Hepatocyte (in vitro differentiated cells): ENCODE data around the gene HECTD4.

ENCODE experiments used
- EZH2 ChIP-seq: fragments of 200-600 bp; sonication (generic); IDR thresholded peaks from 2 replicates; pipeline ENCODE4 v1.6.1; 2016; ENCODE audit warnings: antibody characterized with exemption, mild to moderate bottlenecking, borderline replicate concordance
- TF ChIP-seq, protein P1 (sequence below): fragments of 200-600 bp; sonication (generic); IDR thresholded peaks from 2 replicates; pipeline ENCODE4 v1.5.1; 2016; ENCODE audit warnings: antibody characterized with exemption, mild to moderate bottlenecking; ENCODE audit not compliant: poor library complexity

- TF ChIP-seq, protein P1, sequence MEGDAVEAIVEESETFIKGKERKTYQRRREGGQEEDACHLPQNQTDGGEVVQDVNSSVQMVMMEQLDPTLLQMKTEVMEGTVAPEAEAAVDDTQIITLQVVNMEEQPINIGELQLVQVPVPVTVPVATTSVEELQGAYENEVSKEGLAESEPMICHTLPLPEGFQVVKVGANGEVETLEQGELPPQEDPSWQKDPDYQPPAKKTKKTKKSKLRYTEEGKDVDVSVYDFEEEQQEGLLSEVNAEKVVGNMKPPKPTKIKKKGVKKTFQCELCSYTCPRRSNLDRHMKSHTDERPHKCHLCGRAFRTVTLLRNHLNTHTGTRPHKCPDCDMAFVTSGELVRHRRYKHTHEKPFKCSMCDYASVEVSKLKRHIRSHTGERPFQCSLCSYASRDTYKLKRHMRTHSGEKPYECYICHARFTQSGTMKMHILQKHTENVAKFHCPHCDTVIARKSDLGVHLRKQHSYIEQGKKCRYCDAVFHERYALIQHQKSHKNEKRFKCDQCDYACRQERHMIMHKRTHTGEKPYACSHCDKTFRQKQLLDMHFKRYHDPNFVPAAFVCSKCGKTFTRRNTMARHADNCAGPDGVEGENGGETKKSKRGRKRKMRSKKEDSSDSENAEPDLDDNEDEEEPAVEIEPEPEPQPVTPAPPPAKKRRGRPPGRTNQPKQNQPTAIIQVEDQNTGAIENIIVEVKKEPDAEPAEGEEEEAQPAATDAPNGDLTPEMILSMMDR, result no peak
- no peak for TF ChIP-seq EZH2
These were observed 27.6 kb upstream of the HECTD4 start for GRCh38 chr12:112409906-112410244.
